Adipocyte (in vitro differentiated cells): ENCODE data around the gene SH2D1A.

Source experiments
- DNase-seq: peaks from one replicate; pipeline ENCODE4 v3.0.0-alpha.2; 2015; ENCODE audit warnings: low read depth
- H3K27me3 ChIP-seq: replicated peaks from 2 replicates; pipeline ENCODE4 v1.7.0; 2013; ENCODE audit warnings: mild to moderate bottlenecking, low read length, moderate library complexity; ENCODE audit not compliant: control insufficient read depth, insufficient read depth
- H3K36me3 ChIP-seq: 2 replicates; pipeline ENCODE4 v1.7.0; 2013; ENCODE audit warnings: low read length, mild to moderate bottlenecking, moderate library complexity; ENCODE audit not compliant: control insufficient read depth, insufficient read depth, severe bottlenecking
- H3K4me1 ChIP-seq: 2 replicates; pipeline ENCODE4 v1.7.0; 2013; ENCODE audit warnings: mild to moderate bottlenecking, low read length, moderate library complexity; ENCODE audit not compliant: control insufficient read depth, insufficient read depth
- H3K4me3 ChIP-seq: 2 replicates; pipeline ENCODE4 v1.7.0; 2013; ENCODE audit warnings: mild to moderate bottlenecking, low read length, moderate library complexity
- H3K9ac ChIP-seq: 2 replicates; pipeline ENCODE4 v1.7.0; 2013; ENCODE audit warnings: mild to moderate bottlenecking, low read length, moderate library complexity
- H3K9me3 ChIP-seq: 2 replicates; pipeline ENCODE4 v1.7.0; 2013; ENCODE audit warnings: mild to moderate bottlenecking, low read length, moderate library complexity; ENCODE audit not compliant: control insufficient read depth

The SH2D1A gene

GRCh38 chrX:124362072-124362471, 15.7 kb downstream of the SH2D1A start:
- H3K9me3 ChIP-seq: no peaks in the 10 kb centered on the region
- H3K4me3 ChIP-seq: no peak overlapping the region
- no peak for DNase-seq
- no peaks in the 10 kb centered on the region for H3K4me1 ChIP-seq
- H3K9ac ChIP-seq: no peak overlapping the region
- peaks cover 5% of the 10 kb centered on the region for H3K27me3 ChIP-seq
- H3K36me3 ChIP-seq: no peaks in the 10 kb centered on the region

- Histone ChIP-seq H3K9ac (no peak overlapping the region), H3K4me3 (no peak overlapping the region), H3K9me3 (no peaks in the 10 kb centered on the region), H3K36me3 (no peaks in the 10 kb centered on the region), H3K27me3 (peaks cover 5% of the 10 kb centered on the region), H3K4me1 (no peaks in the 10 kb centered on the region)
- DNase-seq: no peak
Observed at GRCh38 chrX:124362761-124363160, 16.4 kb downstream of the SH2D1A start.

GRCh38 chrX:124369722-124370121, 23.4 kb downstream of the SH2D1A start:
- no peak overlapping the region for H3K4me3 ChIP-seq
- no peak for DNase-seq
- H3K4me1 ChIP-seq: no peaks in the 10 kb centered on the region
- no peaks in the 10 kb centered on the region for H3K9me3 ChIP-seq
- no peak overlapping the region for H3K9ac ChIP-seq
- no peaks in the 10 kb centered on the region for H3K27me3 ChIP-seq
- H3K36me3 ChIP-seq: no peaks in the 10 kb centered on the region

GRCh38 chrX:124373348-124373747, 27.0 kb downstream of the SH2D1A start:
- DNase-seq: no peak
- no peaks in the 10 kb centered on the region for H3K9me3 ChIP-seq
- no peaks in the 10 kb centered on the region for H3K27me3 ChIP-seq
- no peaks in the 10 kb centered on the region for H3K36me3 ChIP-seq
- H3K9ac ChIP-seq: no peak overlapping the region
- H3K4me3 ChIP-seq: no peak overlapping the region
- no peaks in the 10 kb centered on the region for H3K4me1 ChIP-seq

- no peak for DNase-seq
- H3K36me3 ChIP-seq: no peaks in the 10 kb centered on the region
- no peak overlapping the region for H3K9ac ChIP-seq
Observed at GRCh38 chrX:124378643-124379042, 32.3 kb downstream of the SH2D1A start.

GRCh38 chrX:124383354-124383753, 37.0 kb downstream of the SH2D1A start:
- DNase-seq: no peak
- peaks cover 7% of the 10 kb centered on the region for H3K4me1 ChIP-seq

More at GRCh38 chrX:124378643-124379042, 32.3 kb downstream of the SH2D1A start:
- Histone ChIP-seq H3K4me3 (no peak overlapping the region), H3K9me3 (no peaks in the 10 kb centered on the region), H3K27me3 (no peaks in the 10 kb centered on the region), H3K4me1 (peaks cover 7% of the 10 kb centered on the region)

GRCh38 chrX:124386401-124386800, 40.0 kb downstream of the SH2D1A start:
- peaks cover 11% of the 10 kb centered on the region for H3K27me3 ChIP-seq
- H3K9ac ChIP-seq: no peak overlapping the region
- H3K4me1 ChIP-seq: no peaks in the 10 kb centered on the region
- no peaks in the 10 kb centered on the region for H3K36me3 ChIP-seq
- no peak for DNase-seq
- no peaks in the 10 kb centered on the region for H3K9me3 ChIP-seq
- H3K4me3 ChIP-seq: no peak overlapping the region

More at GRCh38 chrX:124383354-124383753, 37.0 kb downstream of the SH2D1A start:
- Histone ChIP-seq H3K27me3 (peaks cover 11% of the 10 kb centered on the region), H3K36me3 (no peaks in the 10 kb centered on the region), H3K9me3 (no peaks in the 10 kb centered on the region), H3K9ac (no peak overlapping the region), H3K4me3 (no peak overlapping the region)

- no peaks in the 10 kb centered on the region for H3K36me3 ChIP-seq
- peak; percentile 77 for DNase-seq
- H3K9ac ChIP-seq: no peak overlapping the region
- H3K27me3 ChIP-seq: peaks cover 19% of the 10 kb centered on the region
- H3K4me1 ChIP-seq: no peaks in the 10 kb centered on the region
- H3K9me3 ChIP-seq: no peaks in the 10 kb centered on the region
- H3K4me3 ChIP-seq: no peak overlapping the region
Observed at GRCh38 chrX:124388562-124388961, 42.2 kb downstream of the SH2D1A start.

GRCh38 chrX:124392794-124393193, 46.4 kb downstream of the SH2D1A start:
- DNase-seq: no peak

GRCh38 chrX:124393238-124393637, 46.9 kb downstream of the SH2D1A start:
- Histone ChIP-seq H3K4me1 (no peaks in the 10 kb centered on the region), H3K36me3 (no peaks in the 10 kb centered on the region), H3K4me3 (no peak overlapping the region), H3K9ac (no peak overlapping the region), H3K27me3 (peaks cover 14% of the 10 kb centered on the region), H3K9me3 (no peaks in the 10 kb centered on the region)
- no peak for DNase-seq

More at GRCh38 chrX:124392794-124393193, 46.4 kb downstream of the SH2D1A start:
- peaks cover 14% of the 10 kb centered on the region for H3K27me3 ChIP-seq
- H3K4me1 ChIP-seq: no peaks in the 10 kb centered on the region
- no peak overlapping the region for H3K4me3 ChIP-seq
- no peaks in the 10 kb centered on the region for H3K9me3 ChIP-seq
- H3K9ac ChIP-seq: no peak overlapping the region
- H3K36me3 ChIP-seq: no peaks in the 10 kb centered on the region

GRCh38 chrX:124393659-124394058, 47.3 kb downstream of the SH2D1A start:
- DNase-seq: no peak
- Histone ChIP-seq H3K4me3 (no peak overlapping the region), H3K9ac (no peak overlapping the region), H3K9me3 (no peaks in the 10 kb centered on the region), H3K27me3 (peaks cover 14% of the 10 kb centered on the region), H3K4me1 (no peaks in the 10 kb centered on the region), H3K36me3 (no peaks in the 10 kb centered on the region)

- peaks cover 17% of the 10 kb centered on the region for H3K27me3 ChIP-seq
- no peak overlapping the region for H3K4me3 ChIP-seq
- H3K4me1 ChIP-seq: no peaks in the 10 kb centered on the region
- no peak for DNase-seq
- no peaks in the 10 kb centered on the region for H3K36me3 ChIP-seq
- no peak overlapping the region for H3K9ac ChIP-seq
- no peaks in the 10 kb centered on the region for H3K9me3 ChIP-seq
Observed at GRCh38 chrX:124395145-124395880, 49.0 kb downstream of the SH2D1A start.
